NCI-H526 (cell line): ENCODE results near the gene LHPP.
A peak's percentile ranks its signal among the peaks of the same experiment; 100 is the strongest.

Experiments used
- DNase-seq, 2 experiments: peaks; one replicate each; lab custom pipeline; 2025; lab: John Stamatoyannopoulos, UW

The LHPP gene

DNA sequence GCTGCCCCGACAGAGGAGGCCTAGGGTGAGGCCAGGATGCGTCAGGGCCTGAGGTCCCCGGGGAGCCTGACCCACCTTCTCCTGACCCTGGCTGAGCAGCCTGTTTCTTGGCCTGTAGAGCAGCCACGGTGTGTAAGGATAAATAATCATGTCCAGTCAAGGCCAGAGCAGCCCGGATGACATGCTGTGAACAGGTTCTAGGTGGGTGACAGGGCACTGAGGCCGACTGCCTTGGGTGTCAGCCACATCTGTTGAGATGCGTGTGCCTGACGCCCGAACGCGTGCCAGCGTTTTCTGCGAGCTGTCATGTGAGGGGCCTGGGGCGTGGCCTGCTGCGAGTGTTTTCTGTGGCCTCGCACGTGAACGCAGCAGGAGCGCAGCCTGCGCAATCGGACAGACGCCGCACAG, 164.2 kb downstream of the LHPP start:
- DNase-seq = no peak

DNA sequence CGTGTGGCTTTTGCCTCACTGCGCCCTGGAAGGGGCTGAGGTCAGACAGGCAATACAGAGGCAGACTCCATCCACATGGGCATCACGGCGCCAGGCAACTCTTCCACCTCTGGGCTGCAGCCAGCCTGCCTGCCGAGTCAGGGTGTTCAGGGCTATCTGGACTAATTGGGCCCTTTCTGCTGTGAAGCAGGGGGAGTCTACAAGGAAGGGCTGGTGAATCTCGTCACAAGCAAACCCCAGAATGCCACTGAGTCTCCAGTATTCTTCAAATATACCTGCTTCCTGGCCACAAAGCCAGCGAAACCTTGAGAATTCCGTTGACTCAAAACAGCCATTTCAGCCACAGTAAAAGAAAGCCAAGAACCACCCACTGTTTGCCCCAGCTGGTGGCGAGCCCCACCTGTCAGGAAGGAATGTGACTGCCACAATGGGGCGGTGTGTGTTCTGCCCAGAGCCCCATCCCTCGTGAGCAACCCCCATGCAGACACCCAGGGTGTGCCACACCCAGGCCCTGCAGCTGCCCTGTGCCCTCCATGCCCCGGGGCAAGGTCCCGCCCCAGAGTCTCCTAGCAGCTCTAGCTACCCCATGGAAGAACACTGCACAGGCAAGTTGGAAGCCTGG, 165.2 kb downstream of the LHPP start:
- peak; percentile 8 to 63 for DNase-seq

DNA sequence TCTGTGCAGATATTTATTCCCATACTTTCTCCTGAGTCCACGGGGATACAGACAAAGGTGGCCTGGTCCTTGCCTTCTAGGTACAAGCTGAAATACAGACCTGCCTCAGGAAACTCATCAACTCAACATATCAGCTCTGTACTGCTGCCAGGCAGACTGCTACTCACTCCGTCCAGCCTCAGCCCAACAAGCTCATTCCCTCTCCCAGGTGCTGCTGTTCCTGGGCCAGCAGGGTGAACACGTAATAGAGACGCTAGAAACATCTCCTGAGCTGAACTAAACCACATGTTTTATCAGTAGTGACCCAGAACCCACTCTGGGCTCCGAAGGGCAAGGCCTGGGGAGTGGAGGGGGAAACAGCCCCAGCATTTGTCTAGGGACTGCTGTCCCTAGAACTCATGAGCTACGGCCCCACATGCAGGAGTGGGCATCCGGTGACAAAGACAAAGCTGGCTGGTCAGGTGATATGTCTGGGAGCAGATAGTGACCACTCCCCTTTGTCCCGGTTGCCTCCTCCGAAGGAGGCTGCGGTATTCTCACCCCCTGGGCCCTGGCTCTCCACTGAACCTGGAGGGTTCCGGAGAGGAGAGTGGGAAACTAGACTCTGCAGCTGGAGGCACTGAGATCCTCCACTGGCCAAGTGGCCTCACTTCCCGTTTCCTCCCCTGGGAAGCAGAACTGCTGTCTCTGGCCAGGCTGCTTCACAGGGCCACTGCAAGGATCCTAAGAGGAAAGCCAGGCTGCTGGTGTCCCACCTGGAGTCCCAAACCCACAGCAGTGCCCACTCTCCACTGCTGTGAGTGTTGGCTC, 166.4 kb downstream of the LHPP start:
- DNase-seq = no peak

DNA sequence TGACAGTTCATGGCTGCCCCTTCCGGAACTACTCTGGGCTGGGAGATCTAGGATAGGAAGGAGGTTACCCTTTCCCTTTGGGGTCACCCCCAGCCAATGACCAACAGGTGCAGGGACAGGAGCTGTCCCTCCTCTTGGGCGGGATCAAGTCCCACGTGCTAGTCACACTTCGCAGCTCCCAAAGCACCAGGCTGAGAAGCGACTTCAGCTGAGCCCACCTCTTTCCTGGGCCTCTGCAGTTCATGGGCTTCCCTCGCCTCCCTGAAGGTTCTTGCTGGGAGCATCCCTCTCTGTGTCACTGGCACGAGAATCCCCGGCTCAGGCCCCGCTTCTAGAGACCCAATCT, 167.0 kb downstream of the LHPP start:
- no peak for DNase-seq

DNA sequence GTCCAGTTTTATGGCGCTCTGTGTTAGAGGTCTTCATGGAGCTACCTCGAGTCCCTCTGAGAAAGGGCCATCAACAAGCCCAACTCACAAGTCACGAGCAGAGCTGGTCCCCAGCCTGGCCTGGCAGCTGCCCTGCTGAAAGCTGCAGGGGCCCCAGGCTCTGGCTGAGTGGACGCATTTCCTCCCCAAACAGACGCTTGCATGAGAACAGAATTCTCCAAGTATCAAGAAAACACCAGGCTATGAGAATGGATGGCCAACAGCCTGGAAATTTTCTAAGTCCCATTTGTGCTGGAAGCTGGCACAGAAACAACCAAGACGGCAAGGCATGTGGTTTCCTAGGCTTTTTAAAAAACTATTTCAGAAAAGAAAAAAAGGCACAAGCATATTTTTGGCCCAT, 167.8 kb downstream of the LHPP start:
- DNase-seq = no peak

DNA sequence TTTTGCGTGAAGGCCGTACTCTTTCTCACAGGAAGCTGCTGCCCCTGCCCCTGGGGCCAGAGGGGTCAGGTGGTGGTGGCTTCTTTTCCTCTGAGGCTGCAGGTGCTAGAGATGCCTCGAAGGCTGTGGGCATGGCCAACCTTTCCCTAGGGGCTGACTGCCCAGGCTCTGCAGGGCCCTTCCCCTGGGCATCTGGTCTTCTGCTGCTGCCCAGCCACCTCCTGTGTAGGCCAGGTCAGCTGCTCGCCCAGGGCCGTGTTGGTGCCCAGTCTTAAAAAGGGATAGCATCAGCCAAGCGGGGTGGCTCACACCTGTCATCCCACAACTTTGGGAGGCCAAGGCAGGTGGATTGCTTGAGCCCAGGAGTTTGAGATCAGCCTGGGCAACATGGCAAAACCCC, 168.2 kb downstream of the LHPP start:
- DNase-seq = no peak

DNA sequence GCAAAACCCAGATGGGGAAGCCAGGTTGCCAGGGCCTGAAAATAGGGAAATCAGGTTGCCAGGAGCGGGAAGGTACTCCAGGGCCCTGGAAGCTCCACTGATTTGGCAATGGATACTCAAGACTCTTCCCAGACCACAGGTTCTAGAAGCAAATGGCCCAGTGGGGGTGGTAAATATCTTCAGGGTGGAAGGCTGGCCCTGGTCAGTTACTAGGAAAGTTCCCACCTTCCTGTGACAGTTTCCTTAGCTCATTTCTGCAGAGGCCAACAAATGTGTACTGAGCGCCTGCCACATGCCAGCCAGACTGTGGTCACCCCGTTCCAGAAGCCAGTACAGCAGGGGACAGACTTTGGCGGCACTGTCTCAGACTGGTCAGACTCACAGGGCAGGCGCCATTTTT, 168.9 kb downstream of the LHPP start:
- DNase-seq = no peak

DNA sequence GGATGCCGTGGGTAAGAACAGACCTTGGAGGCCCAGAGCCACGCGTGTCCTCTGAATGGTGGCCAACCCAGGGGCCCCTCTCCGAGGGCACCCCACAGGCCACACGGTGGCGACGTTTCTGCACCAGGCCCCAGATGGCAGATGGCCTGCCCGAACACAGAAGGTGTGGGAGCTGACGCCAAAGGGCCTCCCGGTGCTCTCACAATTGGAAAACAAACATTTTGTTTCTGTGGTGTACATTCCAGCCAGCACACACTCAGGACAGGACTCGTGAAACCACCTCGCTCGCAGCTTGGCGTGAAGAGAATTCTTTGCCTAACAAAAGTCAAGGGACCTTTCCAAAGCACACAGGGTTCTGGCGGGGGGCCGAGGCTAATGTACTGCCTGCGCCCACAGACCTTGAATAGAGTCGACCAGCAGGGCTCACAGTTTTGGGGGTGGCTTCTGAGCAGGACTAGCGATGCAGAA, 170.5 kb downstream of the LHPP start:
- DNase-seq = no peak

DNA sequence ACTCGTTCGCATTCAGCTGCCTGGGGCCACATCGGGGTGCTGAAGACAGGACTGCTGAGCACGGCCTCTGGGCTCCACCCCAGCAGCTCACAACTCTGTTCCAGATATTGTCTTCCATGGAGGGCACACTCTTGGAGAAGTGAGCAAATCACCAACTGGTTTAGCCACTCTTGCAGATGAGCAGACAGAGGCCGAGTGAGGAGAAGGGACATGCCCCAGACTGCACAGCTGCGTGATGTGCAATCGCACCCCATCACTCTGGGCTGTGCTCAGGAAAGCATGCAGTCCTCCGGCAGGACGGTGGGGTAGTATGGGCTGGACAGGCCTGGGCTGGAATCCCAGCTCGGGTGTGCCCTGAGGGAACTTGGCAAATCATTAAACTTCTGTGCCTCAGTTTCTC, 170.9 kb downstream of the LHPP start:
- DNase-seq = no peak

DNA sequence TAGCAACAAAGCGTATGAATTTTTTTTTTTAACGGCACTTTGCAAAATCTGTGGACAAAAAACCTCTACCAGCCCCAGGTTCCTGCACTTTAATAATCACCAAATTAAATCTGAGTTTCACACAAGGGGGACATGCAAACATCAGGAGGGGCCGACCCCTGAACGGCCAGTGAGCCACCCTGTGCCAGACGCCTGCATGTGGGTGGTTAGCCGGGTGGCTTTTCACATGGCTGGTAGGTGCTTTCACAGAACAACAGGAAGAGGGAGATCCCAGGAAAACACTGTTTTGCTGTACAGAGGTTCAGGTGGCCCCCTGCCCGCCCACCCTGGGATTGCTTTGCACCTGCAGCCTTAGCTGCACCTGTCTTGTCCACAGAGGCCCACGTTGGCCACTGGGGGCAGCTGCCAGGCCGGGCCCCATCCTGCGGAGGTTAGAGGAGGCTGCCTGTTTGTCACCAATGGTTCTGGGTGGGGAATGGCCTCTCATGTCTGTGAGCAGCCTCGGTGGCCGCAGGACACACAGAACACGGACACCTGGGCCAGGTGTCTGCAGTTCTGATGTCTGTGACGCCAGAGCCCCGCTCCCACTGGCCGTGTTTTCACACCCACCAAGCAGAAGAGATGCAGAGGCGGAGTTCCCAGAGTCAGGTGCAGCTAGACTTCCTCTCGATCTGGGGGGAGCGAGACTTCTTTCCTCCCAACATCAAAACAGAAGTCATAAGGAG, 174.8 kb downstream of the LHPP start:
- no peak for DNase-seq

DNA sequence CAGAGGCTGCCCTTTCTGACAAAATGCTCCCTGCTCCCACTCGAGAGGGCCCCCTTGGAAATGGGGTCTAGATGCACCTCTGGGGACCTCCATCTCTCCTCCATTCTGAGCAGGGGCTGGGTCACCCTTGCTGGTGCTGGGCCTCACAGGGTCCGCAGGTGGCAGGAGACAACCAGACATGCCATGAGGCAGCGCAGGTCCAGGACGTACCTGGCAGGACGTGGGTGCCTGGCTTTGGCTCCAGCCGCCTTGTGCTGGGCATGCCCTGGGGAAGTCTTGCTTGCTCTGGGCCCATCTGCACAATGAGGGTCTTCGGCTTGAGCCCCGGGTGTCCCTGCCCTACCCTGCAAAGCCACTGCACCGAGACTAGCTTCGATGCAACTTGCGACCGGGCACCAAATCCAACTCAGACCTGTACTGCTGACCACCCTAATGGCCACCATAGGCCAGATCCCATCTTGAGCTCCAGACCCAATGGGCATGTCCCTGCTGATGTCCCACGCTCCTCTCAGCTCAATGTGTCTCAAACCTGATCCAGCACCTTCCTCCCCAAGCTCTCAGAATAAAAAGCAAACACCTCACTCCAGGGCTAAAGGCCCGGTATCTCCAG, 175.6 kb downstream of the LHPP start:
- DNase-seq = no peak

DNA sequence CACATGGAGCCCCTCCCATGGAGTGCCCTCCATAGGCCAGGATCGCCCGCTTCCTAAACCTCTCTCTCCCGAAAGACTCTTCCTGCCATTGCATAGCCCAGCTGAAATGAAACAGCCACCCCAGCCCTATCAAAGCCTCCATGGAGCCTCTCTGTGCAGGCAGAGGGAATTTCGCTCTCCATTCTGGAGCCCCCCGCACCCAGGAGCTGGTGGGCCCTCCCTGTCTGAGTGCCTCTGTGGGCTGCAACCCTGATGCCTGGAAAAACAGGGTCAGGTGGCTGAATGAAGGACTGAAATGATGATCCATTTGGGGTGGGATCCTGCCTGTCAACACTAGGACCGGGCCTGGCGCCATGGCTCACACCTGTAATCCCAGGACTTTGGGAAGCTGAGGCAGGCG, 176.1 kb downstream of the LHPP start:
- DNase-seq = no peak

DNA sequence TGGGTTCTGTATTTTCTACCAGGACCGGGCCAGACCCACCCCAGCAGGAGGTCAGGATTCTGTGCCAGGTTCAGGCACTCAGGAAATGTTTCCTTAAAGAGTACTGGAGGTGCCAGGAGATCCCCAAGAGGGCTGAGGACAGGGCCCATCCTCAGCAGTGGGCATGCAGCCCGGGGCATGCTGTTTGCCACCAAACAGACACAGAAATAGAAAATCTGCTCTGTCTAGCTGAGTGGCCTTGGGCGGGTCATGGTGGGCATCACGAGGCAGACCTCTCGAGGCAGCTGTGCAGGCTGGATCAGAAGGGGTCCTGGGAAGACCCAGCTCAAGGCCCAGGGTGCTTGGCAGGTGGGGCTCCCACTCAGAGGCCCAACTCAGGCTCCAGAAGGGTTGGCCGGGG, 177.6 kb downstream of the LHPP start:
- DNase-seq = no peak

DNA sequence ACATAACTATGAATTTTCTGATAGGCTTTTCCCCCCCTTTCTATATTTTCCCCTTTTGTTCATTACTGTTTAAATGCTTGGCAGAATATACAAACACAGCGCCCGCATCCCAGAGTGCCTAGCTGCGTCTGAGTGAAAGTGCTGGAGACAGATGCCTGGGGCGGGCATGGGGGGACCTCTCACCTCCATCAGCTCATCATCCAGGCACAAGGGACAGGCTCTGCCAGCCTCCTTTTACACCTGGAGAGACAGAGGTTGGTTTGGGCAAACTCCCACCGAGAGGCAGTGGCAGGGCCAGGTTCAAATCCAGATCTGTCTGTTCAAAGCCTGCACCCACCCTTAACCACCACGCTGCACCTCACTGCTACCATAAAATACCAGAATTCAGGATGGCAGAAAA, 178.0 kb downstream of the LHPP start:
- DNase-seq = no peak

DNA sequence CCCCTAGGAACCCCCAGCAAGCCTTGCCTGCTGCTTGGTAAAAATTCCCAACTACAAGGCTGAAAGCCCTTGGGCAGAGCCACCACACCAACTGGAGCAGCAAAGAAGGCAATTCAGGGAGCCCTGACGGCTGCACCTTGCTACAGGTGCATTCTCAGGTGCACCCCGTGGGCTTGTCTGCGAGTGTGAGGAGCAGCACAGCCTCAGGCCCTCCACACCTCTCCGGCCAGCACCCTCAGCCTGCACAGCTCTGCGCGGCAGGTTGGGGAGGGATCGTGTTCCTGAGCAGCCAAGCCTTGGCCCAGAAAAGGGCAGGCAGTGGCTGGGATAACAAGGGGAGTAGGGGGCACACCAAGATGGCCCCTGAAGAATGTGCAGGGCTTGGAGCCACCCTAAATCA, 178.4 kb downstream of the LHPP start:
- no peak for DNase-seq

DNA sequence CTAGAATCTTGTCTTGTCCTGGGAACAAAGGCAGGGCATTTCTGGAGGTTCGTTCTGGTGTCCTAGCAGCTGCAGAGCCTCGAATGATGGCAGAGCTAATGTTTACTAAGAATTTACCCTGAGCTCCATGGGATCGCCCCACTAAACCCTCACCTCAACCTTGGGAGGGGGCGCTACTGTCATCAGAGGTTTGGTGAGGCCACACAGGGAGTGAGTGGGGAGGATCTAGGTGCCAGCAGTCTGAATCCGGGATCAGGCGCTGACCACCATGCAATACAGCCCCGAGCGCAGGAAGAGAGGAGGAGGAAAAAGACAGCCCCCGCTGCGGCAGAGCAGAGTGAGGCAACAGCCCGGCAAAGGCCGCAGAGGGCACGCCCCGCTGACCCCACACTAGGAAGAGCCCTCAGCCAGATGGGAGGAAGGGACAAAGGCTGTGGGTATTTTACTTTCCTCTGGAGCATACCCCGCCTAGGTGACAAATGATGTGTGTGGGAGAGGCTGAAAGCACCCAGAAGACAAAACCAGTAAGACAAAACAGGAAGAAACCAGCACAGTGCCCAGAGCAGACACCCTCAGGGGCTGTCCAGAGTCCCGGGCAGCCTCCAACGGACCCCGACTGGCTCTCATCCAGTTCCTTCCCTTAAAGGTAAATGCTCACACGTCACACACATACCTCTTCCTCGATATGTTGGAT, 179.1 kb downstream of the LHPP start:
- DNase-seq = no peak

DNA sequence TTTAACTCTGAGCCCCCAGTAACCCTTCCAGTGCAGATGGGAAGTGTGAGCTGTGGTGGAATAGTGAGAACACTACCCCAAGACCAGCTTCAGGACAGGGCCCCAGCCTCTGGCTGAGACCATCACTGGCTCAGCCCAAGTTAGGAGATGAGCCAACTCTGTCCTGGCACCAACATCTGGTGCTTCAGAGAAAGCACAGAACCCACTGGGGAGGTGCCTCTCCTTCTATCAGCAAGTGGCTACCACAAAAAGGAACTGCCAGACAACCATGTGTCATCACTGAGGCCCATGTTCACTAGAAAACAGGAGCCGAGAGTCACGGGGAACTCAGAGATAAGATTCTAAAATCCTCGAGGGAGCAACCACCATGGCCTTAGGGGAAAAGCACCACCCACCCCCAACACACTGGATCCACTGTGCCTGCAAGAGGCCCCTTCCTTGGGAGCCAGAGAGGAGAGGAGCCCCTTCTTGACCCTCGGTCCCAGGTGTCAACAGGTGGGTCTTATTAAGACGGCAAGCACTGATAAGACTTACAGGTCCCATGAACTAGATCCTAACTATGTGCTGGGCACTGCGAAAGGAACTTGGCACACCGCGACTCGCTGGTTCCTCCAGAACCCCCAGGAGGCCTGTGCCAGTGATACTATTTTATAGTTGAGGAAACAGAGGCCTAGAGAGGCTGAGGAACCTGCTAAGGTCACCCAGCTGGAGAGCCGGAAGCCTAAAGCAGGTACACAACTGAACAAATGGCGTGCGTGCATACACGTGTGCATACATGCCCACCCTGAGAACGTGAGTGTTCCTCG, 179.9 kb downstream of the LHPP start:
- no peak for DNase-seq

DNA sequence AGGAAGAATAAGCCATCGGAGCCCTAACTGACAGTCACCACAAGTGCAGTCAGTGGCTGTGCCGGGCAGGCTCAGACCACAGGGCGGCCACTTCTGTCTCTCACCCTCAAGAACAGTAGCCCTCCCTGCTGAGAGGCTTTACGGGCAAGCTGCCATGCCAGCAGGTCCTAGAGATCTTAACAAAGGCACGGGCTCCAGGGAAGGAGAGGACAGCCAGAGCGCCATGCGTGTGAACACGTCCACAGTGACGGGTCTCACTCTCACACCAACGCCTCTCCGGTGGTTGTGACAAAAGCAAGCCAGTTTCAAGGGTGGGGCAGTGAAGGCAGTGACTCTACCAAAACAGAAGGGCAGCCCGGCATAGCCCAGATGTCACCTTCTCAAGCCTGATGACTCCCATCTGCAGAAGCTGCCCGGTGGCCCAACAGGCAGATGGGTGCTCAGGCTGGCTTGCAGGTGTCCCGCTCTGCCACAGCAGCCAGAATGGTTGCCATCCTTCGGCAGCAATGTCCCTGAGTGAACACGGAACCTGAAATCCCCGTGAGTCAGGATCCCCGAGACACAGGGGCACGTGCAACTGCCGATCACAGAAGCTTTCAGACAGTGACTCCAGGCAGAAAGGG, 180.6 kb downstream of the LHPP start:
- no peak for DNase-seq

DNA sequence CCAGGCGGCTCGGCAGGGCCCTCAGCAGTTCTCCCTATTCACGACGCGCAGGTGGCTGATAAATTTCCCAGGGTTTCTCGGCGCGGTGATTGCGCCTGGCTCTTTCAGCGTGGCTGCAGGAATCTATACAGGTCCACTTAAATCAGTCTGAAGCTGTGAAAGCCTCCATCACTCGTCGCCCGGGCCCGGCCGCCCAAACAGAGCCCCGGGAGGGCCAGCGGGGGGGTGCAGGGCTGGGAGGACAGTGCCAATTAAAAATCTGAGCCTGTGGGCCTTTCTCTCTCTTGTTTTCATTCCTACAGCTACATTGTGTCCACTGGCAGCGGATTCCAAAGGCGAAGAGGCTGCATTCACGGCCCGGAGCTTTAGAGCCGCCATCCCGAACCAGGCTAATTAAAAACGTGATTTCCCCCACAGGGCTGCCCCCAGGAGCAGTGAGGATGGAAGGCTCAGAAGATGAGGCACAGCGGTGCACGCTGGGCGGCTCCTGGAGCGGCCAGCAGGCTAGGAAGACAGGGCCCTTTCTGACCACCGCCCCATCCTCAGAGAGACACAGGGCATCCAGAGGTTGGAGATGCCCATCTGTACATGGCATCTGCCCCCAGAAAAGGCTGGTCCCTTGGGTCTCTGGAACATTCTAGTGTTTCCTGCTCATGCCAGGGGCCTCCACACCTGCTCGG, 181.8 kb downstream of the LHPP start:
- DNase-seq = no peak

DNA sequence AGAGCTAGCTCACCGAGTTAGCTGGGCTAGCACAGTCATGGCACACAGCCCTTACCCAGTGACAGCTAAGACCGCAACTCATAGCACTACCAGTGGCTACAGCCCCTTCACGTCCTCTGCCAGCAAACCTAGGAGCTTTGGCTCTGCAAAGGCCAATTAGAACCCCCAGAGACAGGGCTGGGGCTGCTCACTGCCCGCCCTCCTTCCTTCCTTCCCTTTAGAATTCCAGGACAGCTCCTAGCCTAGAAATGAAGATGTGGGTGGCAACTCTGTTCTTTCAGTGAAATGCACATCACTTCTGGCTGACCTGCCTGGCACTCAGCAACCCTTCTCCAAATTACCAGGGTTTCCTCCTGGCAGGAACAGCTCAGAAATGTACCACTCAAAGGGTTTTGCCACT, 182.6 kb downstream of the LHPP start:
- DNase-seq = no peak
